HG03432 (cell line): ENCODE measurements around the gene CAP2.
"Not testable (repeated sequence)": the region's sequence is repeated elsewhere in the genome, so short reads cannot be mapped to it uniquely, and the experiment has no call there.

Experiments
- ATAC-seq: cut with Tn5 transposase; IDR thresholded peaks from one replicate; pipeline ENCODE4 v1.9.1; 2021; ENCODE audit warnings: mild to moderate bottlenecking, moderate library complexity; ENCODE audit not compliant: unreplicated experiment

Gene CAP2

GRCh38 chr6:17395112-17395511 is 1.7 kb downstream of the CAP2 start:
- ATAC-seq = no peak

GRCh38 chr6:17396256-17396655 is 2.9 kb downstream of the CAP2 start:
- no peak for ATAC-seq

GRCh38 chr6:17397764-17398194 is 4.4 kb downstream of the CAP2 start:
- ATAC-seq = no peak

GRCh38 chr6:17405181-17405943 is 12.0 kb downstream of the CAP2 start:
- ATAC-seq = peak; percentile 51

GRCh38 chr6:17405944-17406245 is 12.5 kb downstream of the CAP2 start:
- ATAC-seq = no peak

- no peak for ATAC-seq
Measured at GRCh38 chr6:17408081-17408480, 14.7 kb downstream of the CAP2 start.

- no peak for ATAC-seq
Measured at GRCh38 chr6:17410281-17410680, 16.9 kb downstream of the CAP2 start.

GRCh38 chr6:17413313-17413750 is 19.9 kb downstream of the CAP2 start:
- ATAC-seq = no peak

GRCh38 chr6:17414395-17414794 is 21.0 kb downstream of the CAP2 start:
- ATAC-seq = not testable (repeated sequence)

GRCh38 chr6:17415321-17415720 is 21.9 kb downstream of the CAP2 start:
- no peak for ATAC-seq

GRCh38 chr6:17416806-17417205 is 23.4 kb downstream of the CAP2 start:
- ATAC-seq = no peak

GRCh38 chr6:17417817-17418216 is 24.4 kb downstream of the CAP2 start:
- no peak for ATAC-seq

GRCh38 chr6:17418281-17419188 is 25.1 kb downstream of the CAP2 start:
- no peak for ATAC-seq

- ATAC-seq = no peak
Measured at GRCh38 chr6:17419189-17419575, 25.8 kb downstream of the CAP2 start.

GRCh38 chr6:17420368-17420767 is 27.0 kb downstream of the CAP2 start:
- ATAC-seq = no peak

- no peak for ATAC-seq
Measured at GRCh38 chr6:17421406-17421805, 28.0 kb downstream of the CAP2 start.

GRCh38 chr6:17423026-17423425 is 29.6 kb downstream of the CAP2 start:
- ATAC-seq = no peak

- no peak for ATAC-seq
Measured at GRCh38 chr6:17427062-17427461, 33.7 kb downstream of the CAP2 start.

- ATAC-seq = no peak
Measured at GRCh38 chr6:17427617-17428016, 34.2 kb downstream of the CAP2 start.

- not testable (repeated sequence) for ATAC-seq
Measured at GRCh38 chr6:17428595-17429120, 35.3 kb downstream of the CAP2 start.

GRCh38 chr6:17429383-17430061 is 36.1 kb downstream of the CAP2 start:
- ATAC-seq = no peak
